GM12872 (cell line): ENCODE measurements around the gene THOC1.

Experiments
- CTCF ChIP-seq: IDR thresholded peaks from 3 replicates; pipeline ENCODE4 v1.5.1; 2011; ENCODE audit warnings: low read depth, mild to moderate bottlenecking, low read length, moderate library complexity; ENCODE audit not compliant: insufficient read depth

THOC1 gene

GRCh38 chr18:267688-268552 is at the start of gene THOC1:
TSS of gene THOC1 (minus strand) at chr18:268047. CDS start at chr18:268019, 28 bp downstream.
- TF ChIP-seq CTCF = no peak

- TF ChIP-seq CTCF = no peak
Measured at GRCh38 chr18:317618-318017, 49.8 kb upstream of the THOC1 start.

GRCh38 chr18:316393-316792 is 48.5 kb upstream of the THOC1 start:
- no peak for TF ChIP-seq CTCF

GRCh38 chr18:313931-314330 is 46.1 kb upstream of the THOC1 start:
- no peak for TF ChIP-seq CTCF

GRCh38 chr18:312415-312814 is 44.6 kb upstream of the THOC1 start:
- TF ChIP-seq CTCF = no peak

GRCh38 chr18:310042-310441 is 42.2 kb upstream of the THOC1 start:
- no peak for TF ChIP-seq CTCF

- TF ChIP-seq CTCF = no peak
Measured at GRCh38 chr18:306608-307255, 38.9 kb upstream of the THOC1 start.
